Measurements from ENCODE around the gene ABAT. TPM values are rescaled to one million over a fixed set of nuclear protein-coding genes. Genes with fewer than 3 reads are reported as not detected.
A peak's percentile ranks its signal among the peaks of the same experiment; 100 is the strongest.
"Not testable (repeated sequence)": the region's sequence is repeated elsewhere in the genome, so short reads cannot be mapped to it uniquely, and the experiment has no call there.

Gene ABAT
- total RNA-seq, 1 experiment from 2014 or later, result 0.16 TPM

GRCh38 chr16:8739989-8740704 lies 65.7 kb downstream of the ABAT start:
- Histone ChIP-seq H3K27me3 (peaks cover 17% of the 10 kb centered on the region), H3K36me3 (no peaks in the 10 kb centered on the region), H3K9me3 (no peaks in the 10 kb centered on the region), H3K4me3 (no peak overlapping the region)
- no peak for DNase-seq

GRCh38 chr16:8740775-8741355 lies 66.4 kb downstream of the ABAT start:
- Histone ChIP-seq H3K9me3 (no peaks in the 10 kb centered on the region), H3K4me3 (no peak overlapping the region), H3K36me3 (no peaks in the 10 kb centered on the region), H3K27me3 (peaks cover 19% of the 10 kb centered on the region)
- DNase-seq, result no peak

GRCh38 chr16:8741636-8742035 lies 67.2 kb downstream of the ABAT start:
- Histone ChIP-seq H3K9me3 (no peaks in the 10 kb centered on the region), H3K27me3 (peaks cover 19% of the 10 kb centered on the region)

GRCh38 chr16:8742068-8742467 lies 67.7 kb downstream of the ABAT start:
- Histone ChIP-seq H3K36me3 (no peaks in the 10 kb centered on the region), H3K27me3 (peaks cover 19% of the 10 kb centered on the region), H3K4me3 (no peak overlapping the region), H3K9me3 (no peaks in the 10 kb centered on the region)
- DNase-seq, result no peak

More at GRCh38 chr16:8741636-8742035, 67.2 kb downstream of the ABAT start:
- no peaks in the 10 kb centered on the region for H3K36me3 ChIP-seq
- DNase-seq, result no peak
- H3K4me3 ChIP-seq, result no peak overlapping the region

GRCh38 chr16:8748944-8749343 lies 74.5 kb downstream of the ABAT start:
- not testable (repeated sequence) for H3K36me3 ChIP-seq, H3K27me3 ChIP-seq, DNase-seq, H3K4me3 ChIP-seq, H3K9me3 ChIP-seq

GRCh38 chr16:8751481-8752311 lies 77.3 kb downstream of the ABAT start:
- H3K4me3 ChIP-seq, result no peak overlapping the region
- DNase-seq, result peak; percentile 21
- H3K9me3 ChIP-seq, result no peaks in the 10 kb centered on the region
- H3K36me3 ChIP-seq, result no peaks in the 10 kb centered on the region
- no peaks in the 10 kb centered on the region; the same call in 1 of the 2 replicates for H3K27me3 ChIP-seq

- no peak overlapping the region for H3K4me3 ChIP-seq
- no peaks in the 10 kb centered on the region for H3K36me3 ChIP-seq
- H3K9me3 ChIP-seq, result no peaks in the 10 kb centered on the region
- peaks cover 2% of the 10 kb centered on the region for H3K27me3 ChIP-seq
- no peak for DNase-seq
Measured at GRCh38 chr16:8752706-8753105, 78.3 kb downstream of the ABAT start.

GRCh38 chr16:8753416-8754054 lies 79.1 kb downstream of the ABAT start:
- Histone ChIP-seq H3K4me3 (no peak overlapping the region), H3K9me3 (no peaks in the 10 kb centered on the region), H3K27me3 (peaks cover 5% of the 10 kb centered on the region), H3K36me3 (no peaks in the 10 kb centered on the region)
- no peak for DNase-seq

- DNase-seq, result no peak
- no peaks in the 10 kb centered on the region for H3K9me3 ChIP-seq
- H3K27me3 ChIP-seq, result peaks cover 5% of the 10 kb centered on the region
- no peaks in the 10 kb centered on the region for H3K36me3 ChIP-seq
- no peak overlapping the region for H3K4me3 ChIP-seq
Measured at GRCh38 chr16:8756755-8757154, 82.3 kb downstream of the ABAT start.

GRCh38 chr16:8758022-8758421 lies 83.6 kb downstream of the ABAT start:
- Histone ChIP-seq H3K27me3 (peaks cover 5% of the 10 kb centered on the region), H3K4me3 (no peak overlapping the region), H3K9me3 (no peaks in the 10 kb centered on the region), H3K36me3 (no peaks in the 10 kb centered on the region)
- no peak for DNase-seq

GRCh38 chr16:8760021-8760420 lies 85.6 kb downstream of the ABAT start:
- Histone ChIP-seq H3K4me3 (no peak overlapping the region), H3K27me3 (peaks cover 5% of the 10 kb centered on the region), H3K9me3 (no peaks in the 10 kb centered on the region), H3K36me3 (no peaks in the 10 kb centered on the region)
- no peak for DNase-seq

GRCh38 chr16:8761078-8761477 lies 86.7 kb downstream of the ABAT start:
- no peak for DNase-seq
- Histone ChIP-seq H3K36me3 (no peaks in the 10 kb centered on the region), H3K9me3 (no peaks in the 10 kb centered on the region), H3K27me3 (peaks cover 5% of the 10 kb centered on the region), H3K4me3 (no peak overlapping the region)

- no peaks in the 10 kb centered on the region for H3K36me3 ChIP-seq
- H3K27me3 ChIP-seq, result peaks cover 5% of the 10 kb centered on the region
- DNase-seq, result no peak
- H3K4me3 ChIP-seq, result no peak overlapping the region
- H3K9me3 ChIP-seq, result no peaks in the 10 kb centered on the region
Measured at GRCh38 chr16:8762254-8762653, 87.8 kb downstream of the ABAT start.

- no peak overlapping the region for H3K4me3 ChIP-seq
- no peak for DNase-seq
- no peaks in the 10 kb centered on the region for H3K9me3 ChIP-seq
- H3K27me3 ChIP-seq, result peaks cover under 1% of the 10 kb centered on the region; the same call in 1 of the 2 replicates
- H3K36me3 ChIP-seq, result no peaks in the 10 kb centered on the region
Measured at GRCh38 chr16:8763083-8763482, 88.7 kb downstream of the ABAT start.

- H3K27me3 ChIP-seq, result no peaks in the 10 kb centered on the region
- no peaks in the 10 kb centered on the region for H3K9me3 ChIP-seq
- no peak overlapping the region for H3K4me3 ChIP-seq
- DNase-seq, result no peak
- no peaks in the 10 kb centered on the region for H3K36me3 ChIP-seq
Measured at GRCh38 chr16:8763899-8764298, 89.5 kb downstream of the ABAT start.

- no peaks in the 10 kb centered on the region for H3K9me3 ChIP-seq
- no peaks in the 10 kb centered on the region for H3K27me3 ChIP-seq
- no peak overlapping the region for H3K4me3 ChIP-seq
- no peaks in the 10 kb centered on the region for H3K36me3 ChIP-seq
- no peak for DNase-seq
Measured at GRCh38 chr16:8764525-8765250, 90.3 kb downstream of the ABAT start.
